ENCODE measurements around the gene GSKIP.

The GSKIP gene

GRCh38 chr14:96391293-96392118 is 28.2 kb downstream of the GSKIP start:
- Histone ChIP-seq H3K9me3 (ENCODE audit: control insufficient read depth, insufficient read depth, low read length) (no peaks in the 10 kb centered on the region), H3K9ac (ENCODE audit: low read depth, low read length) (peak overlapping the region; percentile 88), H3K4me1 (ENCODE audit: insufficient read depth, low read length) (no peaks in the 10 kb centered on the region), H3K36me3 (ENCODE audit: insufficient read depth, low read length) (no peaks in the 10 kb centered on the region)

GRCh38 chr14:96393071-96393691 is 29.9 kb downstream of the GSKIP start:
- peak overlapping the region; percentile 63; the same call in 1 of the 2 replicates for H3K9ac ChIP-seq (ENCODE audit: low read depth, low read length)

GRCh38 chr14:96394047-96394815 is 30.9 kb downstream of the GSKIP start:
- no peak overlapping the region for H3K9ac ChIP-seq (ENCODE audit: low read depth, low read length)
- no peaks in the 10 kb centered on the region for H3K36me3 ChIP-seq (ENCODE audit: insufficient read depth, low read length)
- H3K4me1 ChIP-seq (ENCODE audit: insufficient read depth, low read length), result no peaks in the 10 kb centered on the region
- H3K9me3 ChIP-seq (ENCODE audit: control insufficient read depth, insufficient read depth, low read length), result no peaks in the 10 kb centered on the region

More at GRCh38 chr14:96393071-96393691, 29.9 kb downstream of the GSKIP start:
- Histone ChIP-seq H3K36me3 (ENCODE audit: insufficient read depth, low read length) (no peaks in the 10 kb centered on the region), H3K4me1 (ENCODE audit: insufficient read depth, low read length) (no peaks in the 10 kb centered on the region), H3K9me3 (ENCODE audit: control insufficient read depth, insufficient read depth, low read length) (no peaks in the 10 kb centered on the region)

- no peaks in the 10 kb centered on the region for H3K4me1 ChIP-seq (ENCODE audit: insufficient read depth, low read length)
- H3K9me3 ChIP-seq (ENCODE audit: control insufficient read depth, insufficient read depth, low read length), result no peaks in the 10 kb centered on the region
Observed at GRCh38 chr14:96398432-96398831, 35.1 kb downstream of the GSKIP start.

GRCh38 chr14:96398921-96399320 is 35.6 kb downstream of the GSKIP start:
- Histone ChIP-seq H3K9ac (ENCODE audit: low read depth, low read length) (no peak overlapping the region), H3K9me3 (ENCODE audit: control insufficient read depth, insufficient read depth, low read length) (no peaks in the 10 kb centered on the region), H3K36me3 (ENCODE audit: insufficient read depth, low read length) (no peaks in the 10 kb centered on the region), H3K4me1 (ENCODE audit: insufficient read depth, low read length) (no peaks in the 10 kb centered on the region)

More at GRCh38 chr14:96398432-96398831, 35.1 kb downstream of the GSKIP start:
- Histone ChIP-seq H3K9ac (ENCODE audit: low read depth, low read length) (no peak overlapping the region), H3K36me3 (ENCODE audit: insufficient read depth, low read length) (no peaks in the 10 kb centered on the region)

GRCh38 chr14:96399405-96399804 is 36.1 kb downstream of the GSKIP start:
- no peak overlapping the region for H3K9ac ChIP-seq (ENCODE audit: low read depth, low read length)
- no peaks in the 10 kb centered on the region for H3K4me1 ChIP-seq (ENCODE audit: insufficient read depth, low read length)
- no peaks in the 10 kb centered on the region for H3K36me3 ChIP-seq (ENCODE audit: insufficient read depth, low read length)
- no peaks in the 10 kb centered on the region for H3K9me3 ChIP-seq (ENCODE audit: control insufficient read depth, insufficient read depth, low read length)

- Histone ChIP-seq H3K36me3 (ENCODE audit: insufficient read depth, low read length) (no peaks in the 10 kb centered on the region), H3K9ac (ENCODE audit: low read depth, low read length) (no peak overlapping the region), H3K4me1 (ENCODE audit: insufficient read depth, low read length) (no peaks in the 10 kb centered on the region), H3K9me3 (ENCODE audit: control insufficient read depth, insufficient read depth, low read length) (no peaks in the 10 kb centered on the region)
Observed at GRCh38 chr14:96400495-96400894, 37.2 kb downstream of the GSKIP start.

GRCh38 chr14:96403409-96403808 is 40.1 kb downstream of the GSKIP start:
- H3K36me3 ChIP-seq (ENCODE audit: insufficient read depth, low read length), result no peaks in the 10 kb centered on the region
- no peaks in the 10 kb centered on the region for H3K9me3 ChIP-seq (ENCODE audit: control insufficient read depth, insufficient read depth, low read length)
- no peak overlapping the region for H3K9ac ChIP-seq (ENCODE audit: low read depth, low read length)
- H3K4me1 ChIP-seq (ENCODE audit: insufficient read depth, low read length), result no peaks in the 10 kb centered on the region

- Histone ChIP-seq H3K9ac (ENCODE audit: low read depth, low read length) (no peak overlapping the region), H3K9me3 (ENCODE audit: control insufficient read depth, insufficient read depth, low read length) (no peaks in the 10 kb centered on the region), H3K4me1 (ENCODE audit: insufficient read depth, low read length) (no peaks in the 10 kb centered on the region), H3K36me3 (ENCODE audit: insufficient read depth, low read length) (no peaks in the 10 kb centered on the region)
Observed at GRCh38 chr14:96405677-96406076, 42.4 kb downstream of the GSKIP start.

- Histone ChIP-seq H3K9ac (ENCODE audit: low read depth, low read length) (no peak overlapping the region), H3K9me3 (ENCODE audit: control insufficient read depth, insufficient read depth, low read length) (no peaks in the 10 kb centered on the region), H3K36me3 (ENCODE audit: insufficient read depth, low read length) (no peaks in the 10 kb centered on the region), H3K4me1 (ENCODE audit: insufficient read depth, low read length) (no peaks in the 10 kb centered on the region)
Observed at GRCh38 chr14:96407935-96408570, 44.7 kb downstream of the GSKIP start.

GRCh38 chr14:96408608-96409007 is 45.3 kb downstream of the GSKIP start:
- Histone ChIP-seq H3K9ac (ENCODE audit: low read depth, low read length) (no peak overlapping the region), H3K9me3 (ENCODE audit: control insufficient read depth, insufficient read depth, low read length) (no peaks in the 10 kb centered on the region), H3K4me1 (ENCODE audit: insufficient read depth, low read length) (no peaks in the 10 kb centered on the region), H3K36me3 (ENCODE audit: insufficient read depth, low read length) (no peaks in the 10 kb centered on the region)

GRCh38 chr14:96409701-96410100 is 46.4 kb downstream of the GSKIP start:
- Histone ChIP-seq H3K36me3 (ENCODE audit: insufficient read depth, low read length) (no peaks in the 10 kb centered on the region), H3K9ac (ENCODE audit: low read depth, low read length) (no peak overlapping the region), H3K4me1 (ENCODE audit: insufficient read depth, low read length) (no peaks in the 10 kb centered on the region), H3K9me3 (ENCODE audit: control insufficient read depth, insufficient read depth, low read length) (no peaks in the 10 kb centered on the region)

GRCh38 chr14:96410119-96410518 is 46.8 kb downstream of the GSKIP start:
- Histone ChIP-seq H3K9ac (ENCODE audit: low read depth, low read length) (no peak overlapping the region), H3K36me3 (ENCODE audit: insufficient read depth, low read length) (no peaks in the 10 kb centered on the region), H3K9me3 (ENCODE audit: control insufficient read depth, insufficient read depth, low read length) (no peaks in the 10 kb centered on the region), H3K4me1 (ENCODE audit: insufficient read depth, low read length) (no peaks in the 10 kb centered on the region)

GRCh38 chr14:96413526-96413925 is 50.2 kb downstream of the GSKIP start:
- Histone ChIP-seq H3K36me3 (ENCODE audit: insufficient read depth, low read length) (no peaks in the 10 kb centered on the region), H3K9me3 (ENCODE audit: control insufficient read depth, insufficient read depth, low read length) (no peaks in the 10 kb centered on the region), H3K4me1 (ENCODE audit: insufficient read depth, low read length) (no peaks in the 10 kb centered on the region), H3K9ac (ENCODE audit: low read depth, low read length) (no peak overlapping the region)

Measured in ES-I3 (cell line).